Esophagus muscularis mucosa (tissue), 4 donors: Measurements from ENCODE around the gene HS6ST3.

Experiments
- CTCF ChIP-seq, 3 experiments: fragments of 200-600 bp in 2 of 3; fragments of 450-650 bp in 1 of 3; sonication (generic) in 2 of 3; IDR thresholded peaks; one replicate each; pipeline ENCODE4 v1.5.1; 2017 to 2019; ENCODE audit warnings: antibody characterized with exemption in 3 of 3, mild to moderate bottlenecking in 2 of 3, moderate library complexity in 1 of 3
- EP300 ChIP-seq: sonication (generic); formaldehyde crosslinking; IDR thresholded peaks from one replicate; pipeline ENCODE4 v1.6.1; 2017; ENCODE audit warnings: antibody characterized with exemption
- POLR2A ChIP-seq: fragments of 450-650 bp; IDR thresholded peaks from one replicate; pipeline ENCODE4 v1.6.1; 2017; ENCODE audit warnings: antibody characterized with exemption, moderate library complexity, mild to moderate bottlenecking, low read depth
- POLR2AphosphoS5 ChIP-seq, 2 donors: sonication (generic); formaldehyde crosslinking; IDR thresholded peaks; one replicate each; pipeline ENCODE4 v1.6.1; 2017; ENCODE audit warnings: antibody characterized with exemption in 2 of 2

- TF ChIP-seq POLR2A (no peak), CTCF (IDR thresholded peaks at IDR 0.05) (no peak), EP300 (no peak), POLR2AphosphoS5 (IDR thresholded peaks at IDR 0.05) (no peak)
Measured at GRCh38 chr13:96373597-96373996, 283.7 kb downstream of the HS6ST3 start.
